H1 (cell line): ENCODE measurements around the gene NAXD. TPM values are rescaled to one million over a fixed set of nuclear protein-coding genes. Genes with fewer than 3 reads are reported as not detected.

ENCODE experiments used
- CTCF ChIA-PET: fragments of 300-600 bp; sonication (Branson Sonifier 250); formaldehyde crosslinking; loops from one replicate; lab custom pipeline; 2021; ENCODE audit not compliant: partially characterized antibody; lab: Charles Lee
- POLR2A ChIA-PET: fragments of 300-600 bp; sonication (Branson Sonifier 250); formaldehyde crosslinking; loops from one replicate; lab custom pipeline; 2021; ENCODE audit warnings: inconsistent platforms; ENCODE audit not compliant: partially characterized antibody; lab: Charles Lee
- DNase-seq, 2 experiments: peaks; one replicate each; pipeline versions ENCODE4 v3.0.0 to v3.0.0-alpha.2; 2010 to 2022; ENCODE audit warnings: low spot score in 2 of 2, low read depth in 1 of 2, mixed read lengths in 1 of 2
- FAIRE-seq: peaks from 2 replicates; lab custom pipeline; 2011; peaks lifted over from hg19 to GRCh38; lab: Jason Lieb, UNC
- H2AFZ ChIP-seq: 2 replicates; pipeline ENCODE4 v1.8.1; 2012; ENCODE audit warnings: low read length, inconsistent platforms
- H2AK5ac ChIP-seq: 2 replicates; pipeline ENCODE4 v1.6.1; 2013; ENCODE audit warnings: low read depth, low read length
- H2BK120ac ChIP-seq: replicated peaks from 2 replicates; pipeline ENCODE3; 2013; ENCODE audit warnings: low read depth, low read length, inconsistent platforms
- H2BK12ac ChIP-seq: 2 replicates; pipeline ENCODE4 v1.6.1; 2013; ENCODE audit warnings: low read depth, low read length
- H2BK15ac ChIP-seq: 2 replicates; pipeline ENCODE4 v1.6.1; 2013; ENCODE audit warnings: low read length
- H2BK20ac ChIP-seq: 2 replicates; pipeline ENCODE4 v1.6.1; 2013; ENCODE audit warnings: low read length
- H2BK5ac ChIP-seq: 2 replicates; pipeline ENCODE4 v1.6.1; 2013; ENCODE audit warnings: low read depth, low read length
- H3K14ac ChIP-seq: 2 replicates; pipeline ENCODE4 v1.6.1; 2013; ENCODE audit warnings: inconsistent platforms; ENCODE audit not compliant: insufficient read length
- H3K18ac ChIP-seq: 2 replicates; pipeline ENCODE4 v1.6.1; 2013; ENCODE audit warnings: low read length; ENCODE audit errors: extremely low read depth
- H3K23ac ChIP-seq: 2 replicates; pipeline ENCODE4 v1.6.1; 2013; ENCODE audit warnings: inconsistent platforms; ENCODE audit not compliant: insufficient read length
- H3K23me2 ChIP-seq: 2 replicates; pipeline ENCODE4 v1.6.1; 2013; ENCODE audit warnings: low read depth, low read length
- H3K27ac ChIP-seq: 2 replicates; pipeline ENCODE4 v1.6.1; 2011; ENCODE audit warnings: low read depth, low read length, inconsistent platforms
- H3K27me3 ChIP-seq, 4 experiments: replicated peaks in 1 of 4; 1 replicate in 1 of 4; 2 replicates in 3 of 4; pipeline versions ENCODE4 v1.6.1 to v1.8.1; 2011 to 2013; ENCODE audit warnings: low read length in 3 of 4, mild to moderate bottlenecking in 3 of 4, inconsistent platforms in 2 of 4, mixed read lengths in 2 of 4, moderate library complexity in 1 of 4; ENCODE audit not compliant: control insufficient read depth in 3 of 4, insufficient read depth in 3 of 4; ENCODE audit errors: extremely low read depth in 1 of 4
- H3K36me3 ChIP-seq, 4 experiments: 2 replicates each; pipeline versions ENCODE4 v1.6.1 to v1.8.1; 2011 to 2013; ENCODE audit warnings: mild to moderate bottlenecking in 4 of 4, low read length in 3 of 4, moderate library complexity in 2 of 4, control low read depth in 1 of 4, inconsistent platforms in 1 of 4; ENCODE audit not compliant: insufficient read depth in 4 of 4, control insufficient read depth in 2 of 4
- H3K4ac ChIP-seq: replicated peaks from 2 replicates; pipeline ENCODE3; 2013; ENCODE audit warnings: low read length, low read depth, mixed read lengths, inconsistent platforms; ENCODE audit not compliant: insufficient read length
- H3K4me1 ChIP-seq, 4 experiments: replicated peaks in 1 of 4; 1 replicate in 1 of 4; 2 replicates in 3 of 4; pipeline versions ENCODE4 v1.6.1 to v1.8.1; 2011 to 2013; ENCODE audit warnings: low read length in 3 of 4, inconsistent platforms in 2 of 4, mixed read lengths in 1 of 4; ENCODE audit not compliant: insufficient read depth in 4 of 4, control insufficient read depth in 3 of 4
- H3K4me2 ChIP-seq, 2 experiments: 2 replicates each; pipeline versions ENCODE4 v1.6.1 to v1.8.1; 2011 to 2013; ENCODE audit warnings: low read depth in 2 of 2, low read length in 2 of 2, control low read depth in 1 of 2, inconsistent platforms in 1 of 2, mild to moderate bottlenecking in 1 of 2; ENCODE audit not compliant: insufficient read depth in 1 of 2
- H3K4me3 ChIP-seq, 4 experiments: fragments of 200-600, 300-600 bp in 1 of 4; sonication (generic), shearing (Covaris generic), sonication (Bioruptor Twin) in 1 of 4; 2 replicates each; pipeline versions ENCODE4 v1.5.1 to v1.8.1; 2011 to 2016; ENCODE audit warnings: low read length in 4 of 4, low read depth in 3 of 4, control low read depth in 2 of 4, inconsistent platforms in 2 of 4, mild to moderate bottlenecking in 2 of 4, mixed read lengths in 1 of 4, moderate library complexity in 1 of 4; ENCODE audit not compliant: insufficient read depth in 2 of 4; ENCODE audit errors: extremely low read depth in 1 of 4
- H3K56ac ChIP-seq: replicated peaks from 2 replicates; pipeline ENCODE3; 2013; ENCODE audit warnings: low read depth, mild to moderate bottlenecking, mixed read lengths, low read length, inconsistent platforms; ENCODE audit not compliant: insufficient read length
- H3K79me1 ChIP-seq: 2 replicates; pipeline ENCODE4 v1.6.1; 2013; ENCODE audit warnings: low read depth, low read length, control low read depth
- H3K79me2 ChIP-seq, 2 experiments: 2 replicates each; pipeline versions ENCODE4 v1.6.1 to v1.8.1; 2012 to 2013; ENCODE audit warnings: low read length in 2 of 2, mild to moderate bottlenecking in 2 of 2, inconsistent platforms in 1 of 2; ENCODE audit not compliant: insufficient read depth in 2 of 2, control insufficient read depth in 1 of 2
- H3K9ac ChIP-seq, 4 experiments: replicated peaks in 1 of 4; 1 replicate in 1 of 4; 2 replicates in 3 of 4; pipeline versions ENCODE4 v1.6.1 to v1.8.1; 2011 to 2013; ENCODE audit warnings: low read depth in 3 of 4, low read length in 3 of 4, control low read depth in 2 of 4, mild to moderate bottlenecking in 2 of 4, moderate library complexity in 2 of 4, inconsistent platforms in 1 of 4; ENCODE audit errors: extremely low read depth in 1 of 4
- H3K9me3 ChIP-seq, 2 experiments: 2 replicates each; pipeline versions ENCODE4 v1.6.1 to v1.8.1; 2012 to 2013; ENCODE audit warnings: mild to moderate bottlenecking in 2 of 2, moderate library complexity in 2 of 2, control low read depth in 1 of 2, inconsistent platforms in 1 of 2, low read depth in 1 of 2, low read length in 1 of 2, mixed read lengths in 1 of 2; ENCODE audit not compliant: insufficient read depth in 2 of 2
- H4K20me1 ChIP-seq, 2 experiments: replicated peaks in 1 of 2; 2 replicates each; pipeline versions ENCODE3 to v1.8.1; 2011 to 2013; ENCODE audit warnings: inconsistent platforms in 2 of 2, low read length in 2 of 2, mild to moderate bottlenecking in 1 of 2; ENCODE audit not compliant: insufficient read depth in 2 of 2, control insufficient read depth in 1 of 2
- H4K5ac ChIP-seq: 2 replicates; pipeline ENCODE4 v1.6.1; 2013; ENCODE audit warnings: low read length, low read depth, mixed read lengths, inconsistent platforms; ENCODE audit not compliant: insufficient read length
- H4K8ac ChIP-seq: 2 replicates; pipeline ENCODE4 v1.8.0; 2013; ENCODE audit warnings: mild to moderate bottlenecking, moderate library complexity, low read length, inconsistent platforms; ENCODE audit not compliant: insufficient read depth; ENCODE audit errors: extremely low read depth
- H4K91ac ChIP-seq: replicated peaks from 2 replicates; pipeline ENCODE3; 2013; ENCODE audit warnings: low read length, mixed read lengths, inconsistent platforms; ENCODE audit not compliant: insufficient read length
- ASH2L ChIP-seq: fragments of 200-600, 300-600 bp; sonication (generic); IDR thresholded peaks from one replicate; pipeline ENCODE4 v1.7.1; 2017; ENCODE audit warnings: low read length
- CBX8 ChIP-seq: fragments of 300-800, 300-1000 bp; sonication (generic); IDR thresholded peaks from 2 replicates; pipeline ENCODE4 v1.7.1; 2016; ENCODE audit warnings: low read depth, low read length, borderline replicate concordance
- CHD2 ChIP-seq: IDR thresholded peaks from 2 replicates; pipeline ENCODE4 v1.6.1; 2012; ENCODE audit warnings: low read length, improper control_type of control experiment
- EGR1 ChIP-seq: IDR thresholded peaks from 2 replicates; pipeline ENCODE4 v1.6.1; 2011; ENCODE audit warnings: low read depth, low read length, borderline replicate concordance
- EZH2 ChIP-seq: fragments of 200-600 bp; sonication (generic); IDR thresholded peaks from 2 replicates; pipeline ENCODE4 v1.7.1; 2012; ENCODE audit warnings: low read depth, mild to moderate bottlenecking, moderate library complexity, low read length, inconsistent platforms; ENCODE audit not compliant: severe bottlenecking
- KDM4A ChIP-seq: IDR thresholded peaks from one replicate; pipeline ENCODE4 v1.7.1; 2012; ENCODE audit warnings: low read depth, mild to moderate bottlenecking, moderate library complexity, low read length, inconsistent platforms; ENCODE audit not compliant: severe bottlenecking
- MAX ChIP-seq: IDR thresholded peaks from 2 replicates; pipeline ENCODE4 v1.6.1; 2012; ENCODE audit warnings: inconsistent platforms
- POU5F1 ChIP-seq: IDR thresholded peaks from 2 replicates; pipeline ENCODE4 v1.6.1; 2011; ENCODE audit warnings: low read depth, mild to moderate bottlenecking, low read length, moderate library complexity
- SP2 ChIP-seq: IDR thresholded peaks from 2 replicates; pipeline ENCODE4 v1.6.1; 2012; ENCODE audit warnings: mild to moderate bottlenecking, low read length, inconsistent platforms
- SRF ChIP-seq: IDR thresholded peaks from 2 replicates; pipeline ENCODE4 v1.6.1; 2011; ENCODE audit warnings: mild to moderate bottlenecking, low read depth, low read length, moderate library complexity
- TAF1 ChIP-seq: IDR thresholded peaks from 2 replicates; pipeline ENCODE4 v1.6.1; 2011; ENCODE audit warnings: mild to moderate bottlenecking, low read depth, low read length
- TAF7 ChIP-seq: optimal IDR thresholded peaks from 2 replicates; pipeline ENCODE3; 2011; ENCODE audit warnings: low read depth, mild to moderate bottlenecking, inconsistent platforms, low read length, moderate library complexity, borderline replicate concordance
- TEAD4 ChIP-seq: IDR thresholded peaks from 2 replicates; pipeline ENCODE4 v1.6.1; 2012; ENCODE audit warnings: low read depth, low read length, inconsistent platforms, mixed read lengths
- WGBS, 2 experiments: shearing (Covaris generic) in 1 of 2; methylation state at CpG; one replicate each; pipeline versions ENCODE4 v1.1.6 to v1.1.7; 2013 to 2015; ENCODE audit warnings: low lambda C conversion rate in 2 of 2, mixed read lengths in 2 of 2, inconsistent platforms in 1 of 2, low coverage in 1 of 2, missing lambda C conversion rate in 1 of 2; ENCODE audit not compliant: insufficient replicate concordance in 2 of 2, insufficient coverage in 1 of 2, insufficient read length in 1 of 2; ENCODE audit errors: extremely low coverage in 1 of 2, missing lambda C conversion rate in 1 of 2; 5-methylcytosine and 5-hydroxymethylcytosine counted together
- polyA plus RNA-seq, 7 experiments: library from polyadenylated mRNA; depleted of rRNA in 3 of 7; stranded (reverse) in 5 of 7; unstranded in 2 of 7; fragments of >200 nt in 5 of 7; fragments of 200-250 nt in 2 of 7; gene quantifications; 1 replicate in 5 of 7; 2 replicates in 1 of 7; 4 replicates in 1 of 7; pipeline versions ENCODE4 v1.2.1 to v1.2.3, GENCODE V29; 2011 to 2013; ENCODE audit warnings: missing spikeins in 2 of 7, mixed read lengths in 2 of 7
- total RNA-seq: library from RNA; stranded (reverse); fragmentation: NEBNext Ultra II Directional; extraction: Animal tissue kit (Norgen Biotek cat#: 25700); gene quantifications from 2 replicates; pipeline ENCODE4 v1.2.1, GENCODE V29; 2021

Gene NAXD
- total and polyA plus RNA-seq, 2 of the 8 experiments (the other 6 are each of a cell fraction or from before 2014, with no cell fraction given): 25.4 to 35.5 TPM

DNA sequence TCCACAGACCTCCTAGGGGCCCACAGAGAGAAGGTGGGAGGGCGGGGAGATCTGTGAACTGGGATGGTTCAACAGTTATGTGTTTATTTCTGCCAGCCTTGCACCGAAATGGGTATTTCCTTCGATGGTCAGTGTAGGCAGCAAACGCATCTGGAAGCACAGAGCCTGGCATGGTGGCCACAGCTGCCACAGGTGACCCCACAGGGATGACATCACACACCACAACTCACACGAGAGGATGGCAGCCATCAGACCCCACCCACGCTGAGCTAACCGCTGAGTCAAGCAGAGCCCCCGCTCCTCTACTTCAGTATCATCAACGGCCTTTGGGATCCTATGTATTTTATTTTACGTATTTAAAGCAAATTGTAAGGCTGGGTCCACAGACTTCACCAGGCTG lies 37.4 kb downstream of the NAXD start:
- Histone ChIP-seq H2AK5ac (no peak overlapping the region), H2AFZ (no peak overlapping the region), H3K79me2 (no peaks in the 10 kb centered on the region), H3K27ac (no peak overlapping the region), H4K5ac (no peak overlapping the region), H4K8ac (no peak overlapping the region), H3K4me1 (no peaks in the 10 kb centered on the region; a peak in 1 of 7 replicates), H2BK120ac (no peak overlapping the region), H2BK20ac (no peak overlapping the region), H3K56ac (no peak overlapping the region), H2BK5ac (no peak overlapping the region; the same call in 1 of the 2 replicates), H4K20me1 (peaks cover 0 to 7% of the 10 kb centered on the region in 2 experiments), H3K18ac (no peak overlapping the region), H3K23ac (no peak overlapping the region), H3K79me1 (peaks cover 2% of the 10 kb centered on the region; the same call in 1 of the 2 replicates), H3K27me3 (no peaks in the 10 kb centered on the region), H3K9me3 (0 out of 4 replicates have a peak, but pooled peaks cover 0 to 3% of the 10 kb centered on the region in 2 experiments), H3K23me2 (no peaks in the 10 kb centered on the region), H3K4ac (no peak overlapping the region), H3K36me3 (peaks cover 0 to 4% (median 1%) of the 10 kb centered on the region in 4 experiments; a peak in 3 of 8 replicates), H4K91ac (no peak overlapping the region), H3K4me2 (no peak overlapping the region), H2BK12ac (no peak overlapping the region), H2BK15ac (no peak overlapping the region), H3K9ac (no peak overlapping the region), H3K14ac (no peak overlapping the region), H3K4me3 (no peak overlapping the region)
- FAIRE-seq (no peak), DNase-seq (no peak)
- ChIA-PET CTCF (interaction anchor here (1.2 to 2.1 kb wide), 5 partner anchors 8 to 59 kb away, joined by 3 to 16 read pairs (median 6); no protein-coding TSS in a partner anchor), POLR2A (interaction anchor here (0.7 to 1.4 kb wide), 3 partner anchors 16 to 37 kb away, joined by 3 to 4 read pairs (median 3); partner anchors contain the start of gene NAXD)
- TF ChIP-seq ASH2L (no peak), EZH2 (no peak), TAF1 (no peak), EGR1 (no peak), TEAD4 (no peak), SP2 (no peak), TAF7 (no peak), CBX8 (no peak), SRF (no peak), KDM4A (no peak), POU5F1 (no peak), MAX (no peak), CHD2 (no peak)
- WGBS, 2 experiments: 88% methylated on average over 10 of the region's 10 CpGs; no CpG with 5 or more reads in 1 of the 2 experiments
